ENCODE measurements around the gene CXCL16.
"Not testable (repeated sequence)": the region's sequence is repeated elsewhere in the genome, so short reads cannot be mapped to it uniquely, and the experiment has no call there.

CXCL16 gene

GRCh38 chr17:4699401-4700056, 40.2 kb downstream of the CXCL16 start:
- not testable (repeated sequence) for DNase-seq (ENCODE audit: low spot score)

- DNase-seq (ENCODE audit: low spot score) = no peak
Observed at GRCh38 chr17:4696437-4696805, 43.3 kb downstream of the CXCL16 start.

- no peak for DNase-seq (ENCODE audit: low spot score)
Observed at GRCh38 chr17:4693416-4693815, 46.3 kb downstream of the CXCL16 start.

DNA sequence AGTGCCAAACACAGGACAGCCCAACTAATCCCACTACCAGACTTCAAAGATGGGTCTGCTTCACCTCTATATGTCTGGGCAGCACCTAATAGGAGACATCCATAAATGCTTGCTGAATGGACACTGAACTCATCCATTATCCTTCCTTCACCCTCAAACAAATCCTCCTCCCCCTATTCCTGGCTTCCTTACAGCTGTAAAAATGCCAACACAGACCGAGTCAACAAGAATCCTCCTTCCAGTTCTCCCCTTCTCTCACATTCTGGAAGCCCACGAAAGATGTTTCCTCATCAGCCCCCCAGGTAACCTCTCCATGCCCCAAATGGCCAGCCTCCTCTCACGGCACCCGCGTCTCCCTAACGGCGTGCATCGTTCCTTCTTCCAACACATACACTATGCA, 48.0 kb downstream of the CXCL16 start:
- DNase-seq (ENCODE audit: low spot score) = no peak

- DNase-seq (ENCODE audit: low spot score) = no peak
Observed at GRCh38 chr17:4690745-4691144, 49.0 kb downstream of the CXCL16 start.

DNA sequence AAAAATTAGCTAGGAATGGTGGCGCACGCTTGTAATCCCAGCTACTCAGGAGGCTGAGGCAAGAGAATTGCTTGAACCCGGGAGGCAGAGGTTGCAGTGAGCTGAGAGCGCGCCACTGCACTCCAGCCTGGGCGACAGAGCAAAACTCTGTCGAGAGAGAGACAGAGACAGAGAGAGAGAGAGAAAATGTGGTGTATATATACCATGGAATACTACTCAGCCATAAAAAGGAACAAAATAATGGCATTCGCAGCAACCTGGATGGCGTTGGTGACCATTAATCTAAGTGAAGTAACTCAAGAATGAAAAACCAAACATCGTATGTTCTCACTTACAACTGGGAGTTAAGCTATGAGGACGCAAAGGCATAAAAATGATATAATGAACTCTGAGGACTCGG, 49.9 kb downstream of the CXCL16 start:
- not testable (repeated sequence) for DNase-seq (ENCODE audit: low spot score)

- DNase-seq (ENCODE audit: low spot score) = not testable (repeated sequence)
Observed at GRCh38 chr17:4683739-4684138, 56.0 kb downstream of the CXCL16 start.
